ENCODE measurements around the gene DAP.

Gene DAP

DNA sequence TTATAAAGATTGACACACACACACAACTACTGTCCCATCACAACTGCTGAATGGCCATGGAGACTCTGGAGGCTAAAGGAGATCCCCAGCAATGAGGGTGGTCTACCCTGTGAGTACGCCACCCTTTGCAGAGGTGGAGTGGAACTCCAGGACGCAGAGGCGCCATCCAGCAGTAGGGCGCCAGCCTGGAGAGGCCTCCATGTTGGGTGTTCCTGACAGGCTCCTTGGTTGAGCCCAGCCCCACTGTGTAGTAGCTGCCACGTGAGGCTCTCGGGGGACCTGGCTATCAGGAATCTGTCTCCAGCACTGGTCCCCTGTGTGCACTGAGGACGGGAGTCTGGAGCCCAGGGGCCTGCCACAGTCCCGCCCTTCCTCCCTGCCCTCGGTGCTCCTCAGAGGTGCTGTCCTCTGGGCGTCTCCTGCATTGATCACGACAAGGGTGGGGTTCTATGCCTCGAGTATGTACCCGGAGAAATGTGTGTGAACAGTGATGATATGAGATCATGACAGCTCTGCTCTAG is 72.3 kb downstream of the DAP start:
- no peak for DNase-seq

DNA sequence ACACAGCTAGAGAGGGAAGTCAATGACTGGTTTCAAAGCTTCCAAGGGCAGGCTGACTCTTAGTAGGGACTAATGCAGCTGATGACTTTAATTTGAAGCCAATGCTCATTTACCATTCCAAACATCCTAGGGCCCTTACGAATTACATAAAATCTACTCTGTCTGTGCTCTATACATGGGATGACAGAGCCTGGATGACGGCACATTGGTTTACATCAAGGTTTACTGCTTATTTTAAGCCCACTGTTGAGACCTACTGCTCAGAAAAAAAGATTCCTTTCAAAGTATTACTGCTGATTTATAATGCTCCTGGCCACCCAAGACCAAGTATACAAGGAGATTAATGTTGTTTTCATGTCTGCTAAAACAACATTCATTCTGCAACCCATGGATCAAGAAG is 74.1 kb downstream of the DAP start:
- no peak for DNase-seq

- no peak for DNase-seq
Observed at GRCh38 chr5:10685115-10685521, 75.9 kb downstream of the DAP start.

DNA sequence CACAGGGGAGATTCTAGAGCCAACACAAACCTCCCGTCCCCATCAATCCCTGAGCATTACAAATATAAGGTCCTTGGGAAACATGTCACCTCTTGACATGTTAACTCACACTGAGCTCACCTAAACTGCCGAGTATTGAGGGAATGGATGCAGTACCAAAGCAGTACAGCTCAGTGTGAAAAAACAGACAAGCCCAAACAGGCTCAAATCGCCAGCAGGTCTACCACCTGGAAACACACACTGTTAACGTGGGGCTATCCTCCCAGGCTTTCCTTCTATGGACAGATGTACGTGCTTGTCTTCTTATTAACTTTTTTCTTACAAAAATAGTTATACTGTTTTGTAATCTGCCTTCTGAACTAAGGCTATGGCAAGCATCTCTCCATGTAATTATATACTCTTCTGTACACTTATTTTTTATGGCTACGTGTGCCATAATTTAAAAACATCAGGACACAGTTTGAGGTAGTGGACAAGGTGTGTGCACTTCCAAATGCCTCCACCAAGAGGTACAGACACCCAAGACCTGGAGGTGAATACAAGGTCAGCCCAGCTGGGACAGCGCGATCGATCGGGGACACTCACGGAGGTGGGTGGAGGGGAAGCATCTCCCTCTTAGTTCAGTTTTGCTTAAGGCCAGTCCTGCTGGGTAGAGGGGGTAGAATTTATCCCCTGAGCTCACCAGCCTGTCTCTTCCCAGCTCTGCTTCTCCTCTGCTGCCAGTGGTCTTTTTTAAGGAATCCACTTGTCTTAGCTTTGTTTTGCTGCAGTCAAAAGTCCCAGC is 76.5 kb downstream of the DAP start:
- DNase-seq: no peak

DNA sequence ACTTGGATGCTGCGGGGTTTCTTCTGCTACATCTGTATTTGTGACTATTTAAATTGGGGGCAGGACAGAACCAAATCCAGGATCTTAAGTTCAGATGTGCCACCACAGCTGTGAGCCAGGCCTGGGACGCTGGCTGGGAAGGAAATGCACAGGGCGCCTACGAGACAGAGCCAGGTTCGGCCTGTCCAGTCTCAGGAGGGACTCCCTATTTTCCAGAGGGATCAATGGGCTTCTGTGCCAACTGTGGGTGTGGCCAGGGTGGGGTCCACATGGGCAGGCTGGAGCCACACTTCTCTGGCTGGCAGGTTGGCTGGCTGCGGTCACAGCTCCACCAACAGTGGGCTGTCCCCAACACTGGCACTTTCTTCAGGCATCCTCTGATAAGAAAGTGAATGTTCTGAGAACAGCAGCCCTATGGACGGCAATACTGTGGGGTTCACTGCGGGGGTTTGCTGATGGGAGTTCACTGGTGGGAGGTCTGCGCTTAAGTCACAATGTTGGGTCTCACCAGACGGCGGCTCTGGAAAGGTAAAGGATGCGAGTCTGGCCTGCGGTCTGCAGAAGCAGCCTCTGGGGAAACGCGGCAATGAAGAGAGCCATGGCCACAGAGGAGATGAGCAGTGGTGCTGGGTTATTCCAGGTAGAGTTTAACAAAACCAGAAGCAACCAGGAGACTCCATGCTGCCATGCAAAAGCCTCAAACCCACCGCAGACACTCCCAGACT is 78.1 kb downstream of the DAP start:
- DNase-seq: no peak

GRCh38 chr5:10681731-10682679 is 79.0 kb downstream of the DAP start:
- no peak for DNase-seq

DNA sequence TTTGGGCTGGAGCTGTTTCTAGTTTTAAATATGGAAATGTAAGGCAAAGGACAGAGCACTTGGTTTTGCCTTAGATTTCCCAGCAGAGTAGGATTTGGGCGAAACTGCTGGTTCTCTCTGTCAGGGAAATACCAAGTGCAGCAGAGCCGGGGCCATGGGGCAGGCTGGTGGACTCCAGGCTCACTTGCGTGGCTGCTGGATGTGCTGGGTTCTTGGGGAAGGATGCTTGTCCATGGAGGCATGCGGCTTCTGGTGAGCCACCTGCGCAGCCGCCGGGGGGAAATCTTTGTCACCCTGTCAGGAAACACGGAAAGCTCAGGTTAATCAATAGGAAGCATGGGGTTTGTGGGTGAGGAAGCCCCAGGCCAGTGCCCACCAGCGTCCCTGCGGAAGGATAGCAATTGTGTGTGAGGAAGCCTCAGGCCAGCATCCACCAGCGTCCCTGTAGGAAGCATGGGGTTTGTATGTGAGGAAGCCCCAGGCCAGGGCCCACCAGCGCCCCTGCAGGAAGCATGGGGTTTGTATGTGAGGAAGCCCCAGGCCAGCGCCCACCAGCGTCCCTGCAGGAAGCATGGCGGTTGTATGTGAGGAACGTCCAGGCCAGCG is 80.1 kb downstream of the DAP start:
- DNase-seq: no peak

DNA sequence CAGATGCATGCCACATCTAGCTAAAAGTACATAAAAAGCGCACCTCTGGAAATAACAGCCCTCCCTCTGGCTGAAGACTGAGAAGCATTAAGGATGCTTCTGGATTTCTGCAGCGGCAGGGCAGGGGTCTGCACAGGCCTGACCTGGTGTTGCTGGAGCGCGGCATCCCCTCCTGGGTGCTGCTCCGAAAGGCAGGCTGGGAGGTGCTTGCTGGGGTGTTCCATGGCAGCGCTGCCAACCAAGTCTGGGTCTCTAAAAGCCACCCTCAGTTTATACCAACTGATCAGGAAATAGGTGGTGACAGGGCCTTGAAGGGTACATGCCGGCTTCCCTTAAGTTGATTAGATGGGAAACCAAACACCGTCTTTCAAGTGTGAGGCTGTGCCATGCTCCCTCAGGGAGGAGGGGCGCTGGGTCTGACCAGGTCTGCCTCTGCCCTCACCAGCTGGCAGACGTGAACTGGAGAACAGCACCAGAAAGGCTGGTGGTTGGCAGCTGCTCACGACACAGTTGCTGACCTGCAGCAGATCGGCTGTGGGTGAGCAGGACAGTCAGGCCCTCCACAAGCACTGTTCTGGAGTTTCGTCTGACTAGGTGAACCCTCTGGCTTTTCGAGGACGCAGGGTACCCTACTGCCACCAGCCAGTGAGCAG is 81.6 kb downstream of the DAP start:
- DNase-seq: no peak

DNA sequence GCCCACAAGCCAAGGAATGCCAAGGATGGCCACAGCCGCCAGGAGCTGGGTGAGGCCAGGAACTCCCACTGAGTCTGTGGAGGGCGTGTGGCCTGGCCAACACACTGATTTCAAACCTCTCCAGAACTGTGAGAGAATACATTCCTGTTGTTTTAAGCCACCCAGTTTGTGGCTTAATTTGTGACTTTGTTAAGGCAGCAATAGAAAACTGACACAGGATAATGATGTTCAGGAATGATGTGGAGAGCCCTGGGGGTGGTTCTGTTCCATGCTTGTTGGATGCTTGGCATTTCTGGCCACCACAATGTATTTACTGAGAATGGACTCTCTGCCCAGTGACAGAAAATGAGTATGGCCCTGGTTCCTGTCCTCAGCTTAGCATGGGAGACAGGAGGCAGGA is 82.8 kb downstream of the DAP start:
- no peak for DNase-seq

DNA sequence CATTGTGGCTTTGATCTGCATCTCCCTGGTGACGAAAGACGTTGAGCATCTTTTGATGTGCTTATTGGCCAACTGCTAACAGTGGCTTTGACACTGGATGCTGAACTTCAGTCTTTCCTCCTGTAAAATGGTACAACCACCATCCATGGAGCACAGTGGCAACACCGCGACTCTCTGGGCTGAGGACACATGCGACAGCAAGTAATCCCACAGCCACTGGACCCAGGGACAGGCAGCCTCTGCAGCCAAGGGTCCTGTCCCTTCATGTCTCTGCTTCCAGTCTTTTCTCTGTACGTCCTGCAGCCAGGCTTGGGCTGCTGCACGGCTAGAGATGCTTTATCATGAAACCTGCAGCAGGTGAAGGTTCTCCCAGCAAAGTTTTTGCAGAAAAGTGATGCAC is 83.5 kb downstream of the DAP start:
- DNase-seq: no peak

DNA sequence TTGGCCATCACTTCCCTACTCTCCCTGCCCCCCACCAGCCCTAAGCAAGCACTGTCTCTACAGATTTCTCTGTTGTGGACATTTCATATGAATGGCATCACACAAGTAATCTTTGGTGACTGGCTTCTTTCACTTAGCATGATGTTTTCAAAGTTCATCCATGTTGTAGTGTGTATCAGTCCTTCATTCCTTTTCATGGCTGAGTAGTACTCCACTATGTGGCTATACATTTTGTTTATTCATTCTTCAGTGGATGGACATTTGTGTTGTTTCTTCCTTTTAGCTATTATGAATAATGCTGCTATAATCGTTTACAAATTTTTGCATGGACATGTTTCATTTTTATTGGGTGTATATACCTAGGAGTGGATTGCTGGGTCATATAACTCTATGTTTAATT is 84.1 kb downstream of the DAP start:
- no peak for DNase-seq

DNA sequence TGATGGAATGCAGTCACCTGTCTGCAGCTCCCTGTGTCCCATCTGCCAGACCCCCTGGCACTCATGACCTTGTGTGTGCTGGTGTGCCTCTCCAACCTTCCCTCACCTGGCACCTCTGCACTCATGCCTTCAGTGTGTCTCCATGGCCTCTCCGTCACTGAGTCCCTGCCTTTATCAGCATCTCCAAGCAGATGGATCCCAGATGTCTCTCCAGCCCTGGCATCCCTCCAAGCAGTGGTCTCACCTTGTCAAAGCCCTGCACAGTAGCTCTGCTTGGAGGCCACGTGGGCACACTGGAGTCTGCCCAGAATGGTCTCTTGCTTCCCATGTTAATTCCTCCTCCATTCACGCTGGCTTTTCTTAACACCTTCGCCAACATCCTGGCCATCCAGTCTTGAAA is 84.8 kb downstream of the DAP start:
- DNase-seq: no peak

- DNase-seq: no peak
Observed at GRCh38 chr5:10675177-10675700, 85.8 kb downstream of the DAP start.

- DNase-seq: no peak
Observed at GRCh38 chr5:10674582-10674981, 86.5 kb downstream of the DAP start.

DNA sequence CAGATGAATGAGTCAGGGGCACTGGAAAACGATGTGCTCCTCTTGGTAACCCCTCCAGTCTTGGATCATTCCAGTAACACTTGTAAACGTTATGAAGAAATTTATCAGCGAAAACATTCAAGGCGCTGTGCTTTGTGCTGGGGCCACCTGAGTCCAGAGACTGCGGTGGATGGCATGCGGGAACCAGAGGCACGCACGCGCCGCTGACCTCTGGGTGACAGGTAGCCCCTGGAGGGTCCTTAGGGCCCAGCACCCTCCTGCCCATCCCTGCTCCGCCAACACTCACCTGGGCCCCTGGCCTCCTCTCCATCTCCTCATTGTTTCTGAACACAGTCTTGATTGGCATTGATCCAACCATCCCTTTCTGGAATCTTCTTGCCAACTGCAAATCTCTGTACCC is 86.9 kb downstream of the DAP start:
- no peak for DNase-seq

GRCh38 chr5:10673407-10673806 is 87.6 kb downstream of the DAP start:
- DNase-seq: no peak

GRCh38 chr5:10673017-10673389 is 88.0 kb downstream of the DAP start:
- no peak for DNase-seq

DNA sequence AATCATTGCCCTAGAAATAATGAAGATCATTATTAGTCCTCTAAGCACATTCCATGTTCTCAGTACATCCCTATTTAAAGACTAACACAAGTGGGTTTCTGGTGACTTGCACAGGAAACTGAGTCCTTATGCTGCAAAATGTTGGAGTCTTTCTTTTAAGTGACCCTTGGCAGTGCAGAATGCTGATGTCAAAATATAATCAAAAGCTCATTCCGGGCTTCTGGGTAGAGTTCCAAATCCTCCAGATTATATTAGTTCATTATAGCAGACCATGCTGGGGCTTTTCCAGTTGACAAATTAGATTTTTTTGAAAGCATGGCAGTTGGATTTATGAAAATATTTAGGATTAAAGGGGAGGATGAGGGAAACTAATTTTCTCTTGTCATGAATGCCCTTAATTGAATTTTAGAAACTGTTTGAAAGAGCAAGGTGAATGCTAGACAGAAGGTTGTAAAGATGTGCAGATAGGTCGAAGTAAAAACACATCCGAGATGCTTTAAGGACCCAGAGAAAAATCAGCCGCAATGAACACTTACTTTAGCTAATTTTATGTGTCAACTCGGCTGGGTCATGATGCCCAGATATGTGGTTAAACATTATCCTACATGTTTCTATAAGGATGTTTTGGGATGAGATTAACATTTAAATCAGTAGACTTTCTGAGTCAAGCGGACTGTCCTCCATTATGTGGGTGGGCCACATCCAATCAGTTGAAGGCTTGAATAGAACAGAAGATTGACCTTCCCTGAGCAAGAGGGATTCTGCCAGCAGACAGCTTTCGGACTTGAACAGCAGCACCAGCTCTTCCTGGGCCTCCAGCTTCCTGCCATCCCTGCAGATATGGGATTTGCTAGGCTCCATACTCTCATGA is 88.7 kb downstream of the DAP start:
- DNase-seq: no peak

- no peak for DNase-seq
Observed at GRCh38 chr5:10671041-10672008, 89.7 kb downstream of the DAP start.

- DNase-seq: no peak
Observed at GRCh38 chr5:10669983-10670382, 91.1 kb downstream of the DAP start.

Measured in CD4-positive, alpha-beta T cell treated with Interleukin-1 beta for 1 hour (primary cell).